ENCODE results near the gene LCMT2.

- TF ChIP-seq, protein P1, sequence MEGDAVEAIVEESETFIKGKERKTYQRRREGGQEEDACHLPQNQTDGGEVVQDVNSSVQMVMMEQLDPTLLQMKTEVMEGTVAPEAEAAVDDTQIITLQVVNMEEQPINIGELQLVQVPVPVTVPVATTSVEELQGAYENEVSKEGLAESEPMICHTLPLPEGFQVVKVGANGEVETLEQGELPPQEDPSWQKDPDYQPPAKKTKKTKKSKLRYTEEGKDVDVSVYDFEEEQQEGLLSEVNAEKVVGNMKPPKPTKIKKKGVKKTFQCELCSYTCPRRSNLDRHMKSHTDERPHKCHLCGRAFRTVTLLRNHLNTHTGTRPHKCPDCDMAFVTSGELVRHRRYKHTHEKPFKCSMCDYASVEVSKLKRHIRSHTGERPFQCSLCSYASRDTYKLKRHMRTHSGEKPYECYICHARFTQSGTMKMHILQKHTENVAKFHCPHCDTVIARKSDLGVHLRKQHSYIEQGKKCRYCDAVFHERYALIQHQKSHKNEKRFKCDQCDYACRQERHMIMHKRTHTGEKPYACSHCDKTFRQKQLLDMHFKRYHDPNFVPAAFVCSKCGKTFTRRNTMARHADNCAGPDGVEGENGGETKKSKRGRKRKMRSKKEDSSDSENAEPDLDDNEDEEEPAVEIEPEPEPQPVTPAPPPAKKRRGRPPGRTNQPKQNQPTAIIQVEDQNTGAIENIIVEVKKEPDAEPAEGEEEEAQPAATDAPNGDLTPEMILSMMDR (IDR thresholded peaks at IDR 0.05; ENCODE audit: low read length): no peak
- TF ChIP-seq EZH2 (optimal IDR thresholded peaks at IDR 0.05; ENCODE audit: low read depth, low read length): no peak
- no peak for TF ChIP-seq EZH2phosphoT487 (IDR thresholded peaks at IDR 0.05; ENCODE audit: low read length)
Measured at GRCh38 chr15:43329960-43330779, at the start of gene LCMT2.
